Measurements from ENCODE around the gene TREML1.

The TREML1 gene

GRCh38 chr6:41155132-41155805 lies 1.1 kb upstream of the TREML1 start:
- no peaks in the 10 kb centered on the region for H3K36me3 ChIP-seq (ENCODE audit: insufficient read depth)
- H4K20me1 ChIP-seq (ENCODE audit: insufficient read depth): no peaks in the 10 kb centered on the region
- H3K4me2 ChIP-seq: no peak overlapping the region
- no peak overlapping the region for H3K9ac ChIP-seq
- no peak overlapping the region for H3K4me3 ChIP-seq (IDR thresholded peaks at IDR 0.05; ENCODE audit: insufficient read depth, low read depth, low read length)
- TF ChIP-seq, protein P1, sequence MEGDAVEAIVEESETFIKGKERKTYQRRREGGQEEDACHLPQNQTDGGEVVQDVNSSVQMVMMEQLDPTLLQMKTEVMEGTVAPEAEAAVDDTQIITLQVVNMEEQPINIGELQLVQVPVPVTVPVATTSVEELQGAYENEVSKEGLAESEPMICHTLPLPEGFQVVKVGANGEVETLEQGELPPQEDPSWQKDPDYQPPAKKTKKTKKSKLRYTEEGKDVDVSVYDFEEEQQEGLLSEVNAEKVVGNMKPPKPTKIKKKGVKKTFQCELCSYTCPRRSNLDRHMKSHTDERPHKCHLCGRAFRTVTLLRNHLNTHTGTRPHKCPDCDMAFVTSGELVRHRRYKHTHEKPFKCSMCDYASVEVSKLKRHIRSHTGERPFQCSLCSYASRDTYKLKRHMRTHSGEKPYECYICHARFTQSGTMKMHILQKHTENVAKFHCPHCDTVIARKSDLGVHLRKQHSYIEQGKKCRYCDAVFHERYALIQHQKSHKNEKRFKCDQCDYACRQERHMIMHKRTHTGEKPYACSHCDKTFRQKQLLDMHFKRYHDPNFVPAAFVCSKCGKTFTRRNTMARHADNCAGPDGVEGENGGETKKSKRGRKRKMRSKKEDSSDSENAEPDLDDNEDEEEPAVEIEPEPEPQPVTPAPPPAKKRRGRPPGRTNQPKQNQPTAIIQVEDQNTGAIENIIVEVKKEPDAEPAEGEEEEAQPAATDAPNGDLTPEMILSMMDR (conservative IDR thresholded peaks at IDR 0.05; ENCODE audit: low read depth, low read length): no peak
- H3K79me2 ChIP-seq (ENCODE audit: insufficient read depth, low read depth): no peaks in the 10 kb centered on the region
- H3K27ac ChIP-seq: no peak overlapping the region
- no peaks in the 10 kb centered on the region for H3K27me3 ChIP-seq (ENCODE audit: insufficient read depth, low read depth)
- H2AFZ ChIP-seq (ENCODE audit: low read depth): no peak overlapping the region
- no peaks in the 10 kb centered on the region for H3K4me1 ChIP-seq (ENCODE audit: low read depth, poor library complexity, severe bottlenecking)

- Histone ChIP-seq H4K20me1 (ENCODE audit: insufficient read depth) (no peaks in the 10 kb centered on the region), H3K4me3 (IDR thresholded peaks at IDR 0.05; ENCODE audit: insufficient read depth, low read depth, low read length) (no peak overlapping the region), H2AFZ (ENCODE audit: low read depth) (no peak overlapping the region), H3K27me3 (ENCODE audit: insufficient read depth, low read depth) (no peaks in the 10 kb centered on the region), H3K36me3 (ENCODE audit: insufficient read depth) (no peaks in the 10 kb centered on the region), H3K9ac (no peak overlapping the region), H3K79me2 (ENCODE audit: insufficient read depth, low read depth) (no peaks in the 10 kb centered on the region), H3K27ac (no peak overlapping the region), H3K4me1 (ENCODE audit: low read depth, poor library complexity, severe bottlenecking) (no peaks in the 10 kb centered on the region), H3K4me2 (no peak overlapping the region)
- TF ChIP-seq, protein P1 (conservative IDR thresholded peaks at IDR 0.05; ENCODE audit: low read depth, low read length): no peak
Observed at GRCh38 chr6:41153451-41153850, 696 bp downstream of the TREML1 start.

DNA sequence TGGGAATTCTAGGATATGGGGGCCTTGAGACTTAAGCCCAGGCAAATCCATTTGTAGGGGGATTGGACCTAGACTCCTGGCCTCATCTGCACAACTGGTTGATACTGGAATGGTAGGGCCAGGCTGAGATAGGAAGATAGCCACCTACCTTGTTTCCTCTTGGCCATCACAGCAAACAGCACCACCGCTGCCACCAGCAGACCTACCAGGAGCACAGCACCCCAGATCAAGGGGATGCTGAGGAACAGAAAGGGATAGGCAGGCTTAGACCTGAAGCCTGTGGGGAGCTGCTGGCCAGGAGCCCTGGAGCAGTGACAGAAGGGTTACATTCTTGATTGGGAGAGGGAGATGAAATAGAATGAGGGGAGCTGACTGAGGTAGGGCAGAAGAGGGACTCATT lies 3.5 kb downstream of the TREML1 start:
- no peak overlapping the region for H3K4me2 ChIP-seq

DNA sequence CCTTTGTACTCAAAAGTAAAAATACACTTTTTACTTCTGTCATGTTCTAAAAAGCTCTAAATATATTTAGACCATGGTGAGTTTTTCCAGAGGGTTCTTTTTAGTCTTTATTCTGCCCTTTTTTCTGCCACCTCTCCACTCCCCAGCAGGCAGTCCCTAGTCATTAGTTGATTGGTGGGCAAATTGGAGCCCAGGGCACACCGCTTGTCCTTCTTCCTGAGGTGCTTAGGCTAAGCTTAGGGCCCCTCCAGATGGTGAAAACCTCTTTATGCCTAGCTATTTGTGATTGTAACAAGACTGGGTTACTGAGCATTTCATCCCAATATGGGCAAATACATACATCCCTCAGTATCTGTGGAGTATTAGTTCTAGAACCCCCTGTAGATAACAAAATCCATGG lies 6.2 kb downstream of the TREML1 start:
- H4K20me1 ChIP-seq (ENCODE audit: insufficient read depth): no peaks in the 10 kb centered on the region

More for the DNA sequence above, 3.5 kb downstream of the TREML1 start:
- H3K79me2 ChIP-seq (ENCODE audit: insufficient read depth, low read depth): no peaks in the 10 kb centered on the region
- TF ChIP-seq, protein P1 (conservative IDR thresholded peaks at IDR 0.05; ENCODE audit: low read depth, low read length): no peak
- no peaks in the 10 kb centered on the region for H3K27me3 ChIP-seq (ENCODE audit: insufficient read depth, low read depth)
- no peak overlapping the region for H3K9ac ChIP-seq
- H2AFZ ChIP-seq (ENCODE audit: low read depth): no peak overlapping the region
- H3K4me3 ChIP-seq (IDR thresholded peaks at IDR 0.05; ENCODE audit: insufficient read depth, low read depth, low read length): no peak overlapping the region
- H3K27ac ChIP-seq: no peak overlapping the region
- no peaks in the 10 kb centered on the region for H4K20me1 ChIP-seq (ENCODE audit: insufficient read depth)
- no peaks in the 10 kb centered on the region for H3K4me1 ChIP-seq (ENCODE audit: low read depth, poor library complexity, severe bottlenecking)
- H3K36me3 ChIP-seq (ENCODE audit: insufficient read depth): no peaks in the 10 kb centered on the region

More for the DNA sequence above, 6.2 kb downstream of the TREML1 start:
- TF ChIP-seq, protein P1 (conservative IDR thresholded peaks at IDR 0.05; ENCODE audit: low read depth, low read length): no peak
- Histone ChIP-seq H2AFZ (ENCODE audit: low read depth) (no peak overlapping the region), H3K79me2 (ENCODE audit: insufficient read depth, low read depth) (no peaks in the 10 kb centered on the region), H3K4me2 (no peak overlapping the region), H3K27me3 (ENCODE audit: insufficient read depth, low read depth) (no peaks in the 10 kb centered on the region), H3K9ac (no peak overlapping the region), H3K4me3 (IDR thresholded peaks at IDR 0.05; ENCODE audit: insufficient read depth, low read depth, low read length) (no peak overlapping the region), H3K4me1 (ENCODE audit: low read depth, poor library complexity, severe bottlenecking) (no peaks in the 10 kb centered on the region), H3K27ac (no peak overlapping the region), H3K36me3 (ENCODE audit: insufficient read depth) (no peaks in the 10 kb centered on the region)

Measured in KMS-11 (cell line).